Amniotic epithelial cell (primary cell): ENCODE measurements around the gene LRRC18.

Experiments used
- DNase-seq: peaks from one replicate; pipeline ENCODE4 v3.0.0-alpha.2; 2010; ENCODE audit warnings: low read depth

The LRRC18 gene

GRCh38 chr10:48907730-48908129 lies 31.9 kb downstream of the LRRC18 start:
- DNase-seq: no peak

- no peak for DNase-seq
Observed at GRCh38 chr10:48906841-48907240, 32.8 kb downstream of the LRRC18 start.

- DNase-seq: no peak
Observed at GRCh38 chr10:48905311-48905710, 34.3 kb downstream of the LRRC18 start.

GRCh38 chr10:48904861-48905260 lies 34.8 kb downstream of the LRRC18 start:
- no peak for DNase-seq

GRCh38 chr10:48903151-48903550 lies 36.5 kb downstream of the LRRC18 start:
- DNase-seq: no peak

GRCh38 chr10:48902096-48902495 lies 37.5 kb downstream of the LRRC18 start:
- DNase-seq: no peak

- no peak for DNase-seq
Observed at GRCh38 chr10:48901319-48901718, 38.3 kb downstream of the LRRC18 start.

- no peak for DNase-seq
Observed at GRCh38 chr10:48900371-48900801, 39.3 kb downstream of the LRRC18 start.

- no peak for DNase-seq
Observed at GRCh38 chr10:48899781-48900180, 39.9 kb downstream of the LRRC18 start.

- DNase-seq: no peak
Observed at GRCh38 chr10:48898426-48898825, 41.2 kb downstream of the LRRC18 start.

GRCh38 chr10:48897441-48897790 lies 42.2 kb downstream of the LRRC18 start:
- no peak for DNase-seq

GRCh38 chr10:48896756-48897440 lies 42.7 kb downstream of the LRRC18 start:
- no peak for DNase-seq

- no peak for DNase-seq
Observed at GRCh38 chr10:48895803-48896195, 43.8 kb downstream of the LRRC18 start.

- DNase-seq: no peak
Observed at GRCh38 chr10:48894911-48895802, 44.5 kb downstream of the LRRC18 start.

GRCh38 chr10:48890888-48891850 lies 48.5 kb downstream of the LRRC18 start:
- peak; percentile 1 for DNase-seq

GRCh38 chr10:48887982-48888381 lies 51.7 kb downstream of the LRRC18 start:
- no peak for DNase-seq

- no peak for DNase-seq
Observed at GRCh38 chr10:48885376-48885775, 54.3 kb downstream of the LRRC18 start.

GRCh38 chr10:48884179-48885045 lies 55.2 kb downstream of the LRRC18 start:
- DNase-seq: no peak

- no peak for DNase-seq
Observed at GRCh38 chr10:48883701-48884100, 55.9 kb downstream of the LRRC18 start.

- DNase-seq: no peak
Observed at GRCh38 chr10:48882881-48883280, 56.8 kb downstream of the LRRC18 start.

- DNase-seq: no peak
Observed at GRCh38 chr10:48881937-48882336, 57.7 kb downstream of the LRRC18 start.
